Myocyte (in vitro differentiated cells): ENCODE measurements around the gene TBC1D22A. TPM values are rescaled to one million over a fixed set of nuclear protein-coding genes. Genes with fewer than 3 reads are reported as not detected.

Source experiments
- DNase-seq: peaks from one replicate; pipeline ENCODE4 v3.0.0-alpha.2; 2012; ENCODE audit warnings: low read depth
- total RNA-seq: library from RNA; depleted of rRNA; stranded (reverse); fragments of >200 nt; gene quantifications from 2 replicates; pipeline ENCODE4 v1.2.3, GENCODE V29; 2014

TBC1D22A gene
- total RNA-seq, 1 donor from 2014 or later: 15.9 TPM

- DNase-seq: no peak
Measured at GRCh38 chr22:46948411-46949144, 186.1 kb downstream of the TBC1D22A start.

GRCh38 chr22:46951350-46951749, 188.9 kb downstream of the TBC1D22A start:
- no peak for DNase-seq

- DNase-seq: no peak
Measured at GRCh38 chr22:46951973-46952372, 189.5 kb downstream of the TBC1D22A start.

- no peak for DNase-seq
Measured at GRCh38 chr22:46953968-46954765, 191.7 kb downstream of the TBC1D22A start.

- DNase-seq: no peak
Measured at GRCh38 chr22:46954781-46955180, 192.3 kb downstream of the TBC1D22A start.

GRCh38 chr22:46956498-46957215, 194.2 kb downstream of the TBC1D22A start:
- no peak for DNase-seq

GRCh38 chr22:46957521-46957920, 195.1 kb downstream of the TBC1D22A start:
- DNase-seq: no peak

- no peak for DNase-seq
Measured at GRCh38 chr22:46958191-46958590, 195.7 kb downstream of the TBC1D22A start.

GRCh38 chr22:46958658-46959057, 196.2 kb downstream of the TBC1D22A start:
- DNase-seq: no peak

GRCh38 chr22:46959369-46959768, 196.9 kb downstream of the TBC1D22A start:
- DNase-seq: no peak

GRCh38 chr22:46961591-46962295, 199.3 kb downstream of the TBC1D22A start:
- no peak for DNase-seq

GRCh38 chr22:46962406-46962805, 200.0 kb downstream of the TBC1D22A start:
- no peak for DNase-seq

GRCh38 chr22:46963672-46964545, 201.5 kb downstream of the TBC1D22A start:
- peak; percentile 35 for DNase-seq

- no peak for DNase-seq
Measured at GRCh38 chr22:46964773-46965550, 202.5 kb downstream of the TBC1D22A start.

GRCh38 chr22:46965555-46966494, 203.4 kb downstream of the TBC1D22A start:
- no peak for DNase-seq

GRCh38 chr22:46966495-46966845, 204.0 kb downstream of the TBC1D22A start:
- DNase-seq: no peak

GRCh38 chr22:46966846-46967245, 204.4 kb downstream of the TBC1D22A start:
- DNase-seq: no peak
